Esophagus squamous epithelium (tissue), 4 donors: ENCODE data around the gene USP10.

ENCODE experiments used
- POLR2A ChIP-seq, 4 donors: fragments of 450-650 bp; IDR thresholded peaks; one replicate each; pipeline ENCODE4 v1.6.1; 2017; ENCODE audit warnings: antibody characterized with exemption in 4 of 4, mild to moderate bottlenecking in 4 of 4, moderate library complexity in 3 of 4
- TF ChIP-seq, protein P1 (sequence below), 6 experiments: fragments of 450-650 bp in 4 of 6; fragments of 200-600 bp in 2 of 6; sonication (generic) in 2 of 6; IDR thresholded peaks; one replicate each; pipeline ENCODE4 v1.5.1; 2016 to 2019; ENCODE audit warnings: antibody characterized with exemption in 6 of 6, mild to moderate bottlenecking in 4 of 6, moderate library complexity in 4 of 6

DNA sequence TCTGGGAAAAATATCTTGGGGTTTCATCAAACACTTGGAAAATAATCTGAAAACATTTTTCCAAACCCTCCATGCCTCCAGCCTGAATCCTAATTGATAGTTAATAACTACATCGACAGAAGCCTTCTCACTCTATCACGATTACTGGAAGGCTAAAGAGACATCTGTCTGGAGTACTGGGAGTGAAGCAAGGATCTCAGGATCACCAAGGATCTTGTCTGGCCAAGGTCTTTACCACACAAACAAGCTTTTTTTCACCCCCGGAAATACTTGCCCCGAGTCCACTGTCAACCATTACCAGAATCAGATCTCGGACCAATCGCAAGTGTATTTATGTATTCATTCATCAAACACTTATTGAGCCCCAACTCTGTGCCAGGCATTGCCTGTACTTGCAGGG lies 91.7 kb downstream of the USP10 start:
- TF ChIP-seq, protein P1, sequence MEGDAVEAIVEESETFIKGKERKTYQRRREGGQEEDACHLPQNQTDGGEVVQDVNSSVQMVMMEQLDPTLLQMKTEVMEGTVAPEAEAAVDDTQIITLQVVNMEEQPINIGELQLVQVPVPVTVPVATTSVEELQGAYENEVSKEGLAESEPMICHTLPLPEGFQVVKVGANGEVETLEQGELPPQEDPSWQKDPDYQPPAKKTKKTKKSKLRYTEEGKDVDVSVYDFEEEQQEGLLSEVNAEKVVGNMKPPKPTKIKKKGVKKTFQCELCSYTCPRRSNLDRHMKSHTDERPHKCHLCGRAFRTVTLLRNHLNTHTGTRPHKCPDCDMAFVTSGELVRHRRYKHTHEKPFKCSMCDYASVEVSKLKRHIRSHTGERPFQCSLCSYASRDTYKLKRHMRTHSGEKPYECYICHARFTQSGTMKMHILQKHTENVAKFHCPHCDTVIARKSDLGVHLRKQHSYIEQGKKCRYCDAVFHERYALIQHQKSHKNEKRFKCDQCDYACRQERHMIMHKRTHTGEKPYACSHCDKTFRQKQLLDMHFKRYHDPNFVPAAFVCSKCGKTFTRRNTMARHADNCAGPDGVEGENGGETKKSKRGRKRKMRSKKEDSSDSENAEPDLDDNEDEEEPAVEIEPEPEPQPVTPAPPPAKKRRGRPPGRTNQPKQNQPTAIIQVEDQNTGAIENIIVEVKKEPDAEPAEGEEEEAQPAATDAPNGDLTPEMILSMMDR (IDR thresholded peaks at IDR 0.05) = no peak
- no peak for TF ChIP-seq POLR2A (IDR thresholded peaks at IDR 0.05)
